Endothelial cell of umbilical vein (primary cell): ENCODE measurements around the gene BNIP5.

ENCODE experiments used
- CTCF ChIP-seq, 2 donors: IDR thresholded peaks; 1 replicate in 1 of 2; 2 replicates in 1 of 2; pipeline ENCODE4 v1.5.1; 2011; ENCODE audit warnings: low read length in 2 of 2, mild to moderate bottlenecking in 2 of 2, moderate library complexity in 2 of 2, control low read depth in 1 of 2, inconsistent platforms in 1 of 2, low read depth in 1 of 2; ENCODE audit not compliant: insufficient read depth in 1 of 2; ENCODE audit errors: extremely low read depth in 1 of 2
- EZH2 ChIP-seq: IDR thresholded peaks from 2 replicates; pipeline ENCODE4 v1.6.1; 2012; ENCODE audit warnings: borderline replicate concordance, low read depth, mild to moderate bottlenecking, moderate library complexity, low read length, inconsistent platforms; ENCODE audit not compliant: severe bottlenecking
- POLR2A ChIP-seq: IDR thresholded peaks from 2 replicates; pipeline ENCODE4 v1.6.1; 2012; ENCODE audit warnings: low read depth, mild to moderate bottlenecking, control low read depth, low read length

GRCh38 chr6:36322591-36322990, 14.1 kb downstream of the BNIP5 start:
- no peak for TF ChIP-seq EZH2
- TF ChIP-seq CTCF (IDR thresholded peaks at IDR 0.05; ENCODE audit: extremely low read depth in 1 of 2, insufficient read depth in 1 of 2, low read depth in 1 of 2, low read length in 2 of 2), result no peak
- TF ChIP-seq POLR2A, result no peak
